Smooth muscle cell (in vitro differentiated cells): ENCODE results near the gene DIDO1. TPM values are rescaled to one million over a fixed set of nuclear protein-coding genes. Genes with fewer than 3 reads are reported as not detected.

Experiments
- DNase-seq: peaks from one replicate; lab custom pipeline; 2025; ENCODE audit not compliant: unreplicated experiment; lab: John Stamatoyannopoulos, UW
- H2AFZ ChIP-seq: fragments of 200-600 bp; sonication (generic); 2 replicates; pipeline ENCODE4 v1.6.0; 2016; ENCODE audit warnings: antibody characterized with exemption, low read depth, mild to moderate bottlenecking
- H3F3A ChIP-seq: fragments of 200-600 bp; sonication (generic); 2 replicates; pipeline ENCODE4 v1.6.0; 2017; ENCODE audit warnings: antibody characterized with exemption, low read depth
- H3K27ac ChIP-seq: fragments of 200-600 bp; sonication (generic); 2 replicates; pipeline ENCODE4 v1.5.1; 2016; ENCODE audit warnings: low read depth, mild to moderate bottlenecking
- H3K27me3 ChIP-seq: fragments of 200-600 bp; sonication (generic); 2 replicates; pipeline ENCODE4 v1.6.1; 2016; ENCODE audit warnings: low read depth, mild to moderate bottlenecking
- H3K36me3 ChIP-seq: fragments of 200-600 bp; sonication (generic); 2 replicates; pipeline ENCODE4 v1.5.1; 2016; ENCODE audit warnings: low read depth
- H3K4me1 ChIP-seq: fragments of 200-600 bp; sonication (generic); 2 replicates; pipeline ENCODE4 v1.5.1; 2016; ENCODE audit warnings: low read depth
- H3K4me2 ChIP-seq: fragments of 200-600 bp; sonication (generic); 2 replicates; pipeline ENCODE4 v1.6.0; 2016; ENCODE audit warnings: mild to moderate bottlenecking
- H3K4me3 ChIP-seq: fragments of 200-600 bp; sonication (generic); 2 replicates; pipeline ENCODE4 v1.5.1; 2016; ENCODE audit warnings: mild to moderate bottlenecking
- H3K79me2 ChIP-seq: fragments of 200-600 bp; sonication (generic); 2 replicates; pipeline ENCODE4 v1.6.0; 2016; ENCODE audit warnings: low read depth, mild to moderate bottlenecking
- H3K9ac ChIP-seq: fragments of 200-600 bp; sonication (generic); 2 replicates; pipeline ENCODE4 v1.6.0; 2016; ENCODE audit warnings: low read depth
- H3K9me3 ChIP-seq: fragments of 200-600 bp; sonication (generic); replicated peaks from 2 replicates; pipeline ENCODE4 v1.5.1; 2016; ENCODE audit warnings: low read depth
- H4K20me1 ChIP-seq: fragments of 200-600 bp; sonication (generic); 2 replicates; pipeline ENCODE4 v1.6.0; 2016; ENCODE audit warnings: low read depth
- CTCF ChIP-seq: fragments of 200-600 bp; sonication (generic); IDR thresholded peaks from 2 replicates; pipeline ENCODE4 v1.5.1; 2017; ENCODE audit warnings: borderline replicate concordance, mild to moderate bottlenecking, antibody characterized with exemption; ENCODE audit not compliant: insufficient read depth, poor library complexity, severe bottlenecking
- WGBS: methylation state at CpG from one replicate; pipeline ENCODE4 v1.1.7; 2016; ENCODE audit warnings: low lambda C conversion rate; 5-methylcytosine and 5-hydroxymethylcytosine counted together
- polyA plus RNA-seq: library from polyadenylated mRNA; unstranded; fragments of >200 nt; fragmentation: Nextera tagmentation; extraction: Ambion mirVana; gene quantifications from 2 replicates; pipeline ENCODE4 v1.2.1, GENCODE V29; 2016
- total RNA-seq: library from RNA; depleted of rRNA; stranded (reverse); fragments of >200 nt; gene quantifications from 2 replicates; pipeline ENCODE4 v1.2.3, GENCODE V29; 2014

Gene DIDO1
- total RNA-seq (24.6 and 25.8 TPM in 2 replicates), polyA plus RNA-seq (14.4 and 16.0 TPM in 2 replicates)

DNA sequence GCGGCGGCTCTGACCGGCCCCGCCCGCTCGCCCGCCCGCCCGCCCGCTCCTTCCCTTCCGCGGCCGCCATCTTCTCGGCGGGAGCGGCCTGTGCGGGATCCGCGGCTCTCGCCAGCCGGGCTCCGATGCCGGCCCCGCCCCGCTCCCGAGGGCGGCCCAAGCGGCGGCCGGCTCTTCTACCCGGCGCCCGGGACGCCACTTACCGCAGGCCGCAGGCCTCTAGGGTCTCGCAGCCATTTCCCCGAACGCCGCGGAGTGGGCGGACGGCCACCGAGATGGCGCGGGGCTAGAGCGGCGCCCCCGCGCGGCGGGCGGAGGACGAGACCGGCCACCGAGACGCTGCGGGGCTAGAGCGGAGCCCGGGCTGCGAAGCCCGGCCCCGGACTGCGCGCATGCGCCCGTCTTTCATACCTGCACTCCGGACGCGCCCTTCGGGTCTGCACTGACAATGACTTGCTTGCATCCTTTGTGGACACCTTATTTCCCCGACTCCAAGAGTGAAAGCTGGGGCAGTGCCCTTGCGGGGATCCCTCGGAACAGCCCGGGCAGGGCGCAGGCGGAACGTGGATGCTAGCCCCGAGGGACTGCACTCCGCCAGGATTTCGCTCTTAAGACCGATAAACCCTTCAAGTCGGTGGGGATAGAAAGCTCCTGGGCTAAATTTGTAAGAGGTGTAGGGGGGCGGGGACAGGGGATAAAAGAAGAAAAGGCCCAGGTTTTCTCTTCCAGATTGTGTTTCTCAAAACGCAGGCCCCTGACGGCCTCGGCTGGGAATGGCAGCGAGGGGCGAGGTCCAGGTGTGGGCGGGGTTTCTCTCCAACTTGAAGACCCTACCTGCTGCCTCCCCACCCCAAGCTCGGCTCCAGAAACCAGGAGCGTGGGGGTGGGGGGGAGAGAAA lies at the start of gene DIDO1:
Gene DIDO1, minus strand, starts transcription at position 277 of the 899 bp plus-strand sequence.
- Histone ChIP-seq H3K79me2 (peaks cover 94% of the 10 kb centered on the region), H3K27me3 (no peaks in the 10 kb centered on the region), H3K4me2 (peak within 1 kb of the TSS; percentile 89), H3K4me1 (peaks cover 35% of the 10 kb centered on the region), H4K20me1 (peaks cover 80% of the 10 kb centered on the region), H3K27ac (peak within 1 kb of the TSS; percentile 83), H3K9ac (peak within 1 kb of the TSS; percentile 87), H2AFZ (no peak within 1 kb of the TSS), H3K9me3 (no peaks in the 10 kb centered on the region), H3K4me3 (peak within 1 kb of the TSS; percentile 88), H3F3A (peaks cover 27% of the 10 kb centered on the region), H3K36me3 (no peaks in the 10 kb centered on the region)
- 2% methylated on average over 74 of the region's 92 CpGs for WGBS
- TF ChIP-seq CTCF, result peak; percentile 61
- peak; percentile 54 for DNase-seq

DNA sequence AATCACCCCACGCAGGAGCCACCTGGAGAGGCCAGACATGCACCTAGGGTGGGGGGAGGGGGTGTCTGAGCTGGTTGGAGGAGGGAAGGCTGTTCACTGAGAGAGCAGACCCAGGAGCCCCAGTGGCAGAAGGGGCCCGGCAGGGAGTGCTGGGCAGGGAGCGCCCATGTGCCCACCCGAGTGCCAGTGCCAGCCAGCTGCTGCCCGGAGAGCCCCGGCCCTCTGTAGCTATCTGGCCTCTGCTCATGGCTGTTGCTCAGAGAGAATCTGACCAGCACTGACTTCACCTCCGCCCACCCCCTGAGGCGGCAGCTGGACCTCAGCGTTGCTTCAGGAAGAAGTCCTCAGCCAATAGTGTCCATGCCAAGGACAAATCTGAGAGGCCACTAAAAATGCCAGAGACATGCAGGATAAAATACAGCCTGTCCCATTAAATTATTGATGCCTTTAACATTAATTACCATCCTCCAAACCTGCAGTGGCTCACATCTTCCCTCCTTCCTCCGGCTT lies 49.0 kb upstream of the DIDO1 start:
- TF ChIP-seq CTCF, result no peak
- DNase-seq, result no peak
- Histone ChIP-seq H4K20me1 (no peaks in the 10 kb centered on the region), H3K4me1 (peaks cover 5% of the 10 kb centered on the region), H3K27me3 (peaks cover 50% of the 10 kb centered on the region), H2AFZ (no peak overlapping the region), H3K4me2 (no peak overlapping the region), H3K36me3 (no peaks in the 10 kb centered on the region), H3K27ac (no peak overlapping the region), H3K4me3 (no peak overlapping the region), H3K9me3 (no peaks in the 10 kb centered on the region), H3K79me2 (no peaks in the 10 kb centered on the region), H3F3A (no peaks in the 10 kb centered on the region), H3K9ac (no peak overlapping the region)
- 74% methylated on average over 10 of the region's 10 CpGs for WGBS

DNA sequence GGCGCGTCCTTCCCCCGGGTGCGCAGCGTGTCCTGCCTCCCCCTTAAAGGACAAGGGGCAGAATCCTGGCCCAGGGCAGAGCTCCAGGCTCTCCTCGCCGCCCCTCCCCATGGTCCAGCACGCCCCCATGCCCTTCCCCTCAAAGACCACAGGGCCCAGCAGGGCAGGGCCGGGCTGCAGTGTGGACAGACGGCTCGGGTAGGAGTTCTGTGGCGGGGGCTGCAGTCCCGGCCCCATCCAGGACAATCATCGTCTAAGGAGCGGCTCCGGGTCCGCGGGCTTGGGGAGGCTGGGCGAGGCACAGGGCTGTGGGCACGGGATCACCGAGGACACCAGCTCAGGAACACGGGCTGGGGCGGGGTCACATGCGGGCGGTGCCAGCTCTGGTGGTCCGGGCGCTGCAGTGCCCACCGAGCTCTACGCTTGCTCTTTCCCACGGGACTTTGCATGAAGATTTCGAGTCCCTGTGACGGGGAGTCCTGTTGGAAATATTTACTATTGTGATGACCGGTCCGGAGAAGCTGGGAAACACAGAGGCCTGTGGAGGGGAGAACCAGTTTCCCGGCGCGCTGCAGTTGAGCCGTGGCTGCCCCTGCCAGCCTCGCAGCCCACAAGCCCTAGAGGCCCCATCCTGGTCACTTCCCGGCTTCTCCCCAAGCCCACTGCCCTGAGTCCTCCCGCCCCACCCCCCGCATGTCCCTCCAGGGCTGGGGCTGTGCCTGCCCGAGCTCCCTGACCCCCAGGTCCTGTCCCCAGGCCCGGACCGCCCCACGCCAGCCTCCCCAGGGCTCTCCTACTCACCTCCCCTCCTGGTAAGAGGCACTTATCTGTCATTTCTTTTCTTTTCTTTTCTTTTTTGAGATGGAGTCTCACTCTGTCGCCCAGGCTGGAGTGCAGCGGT lies 46.8 kb upstream of the DIDO1 start:
- Histone ChIP-seq H3K79me2 (no peaks in the 10 kb centered on the region), H3K36me3 (no peaks in the 10 kb centered on the region), H3K9me3 (no peaks in the 10 kb centered on the region), H3F3A (no peaks in the 10 kb centered on the region), H3K4me3 (peak overlapping the region; percentile 45), H3K27me3 (peaks cover 35% of the 10 kb centered on the region), H3K27ac (no peak overlapping the region), H4K20me1 (peaks cover 2% of the 10 kb centered on the region), H3K4me1 (peaks cover 5% of the 10 kb centered on the region), H2AFZ (no peak overlapping the region), H3K4me2 (peak overlapping the region; percentile 87), H3K9ac (no peak overlapping the region)
- 14% methylated on average over 40 of the region's 48 CpGs for WGBS
- no peak for DNase-seq
- TF ChIP-seq CTCF, result no peak
